ENCODE results near the gene GPR132. TPM values are rescaled to one million over a fixed set of nuclear protein-coding genes. Genes with fewer than 3 reads are reported as not detected.

The GPR132 gene
- total and polyA plus RNA-seq, 9 of the 15 experiments (the other 6 are each of a cell fraction or from before 2014, with no cell fraction given): 0.01 to 1.1 (median 0.25) TPM; not detected in 1

DNA sequence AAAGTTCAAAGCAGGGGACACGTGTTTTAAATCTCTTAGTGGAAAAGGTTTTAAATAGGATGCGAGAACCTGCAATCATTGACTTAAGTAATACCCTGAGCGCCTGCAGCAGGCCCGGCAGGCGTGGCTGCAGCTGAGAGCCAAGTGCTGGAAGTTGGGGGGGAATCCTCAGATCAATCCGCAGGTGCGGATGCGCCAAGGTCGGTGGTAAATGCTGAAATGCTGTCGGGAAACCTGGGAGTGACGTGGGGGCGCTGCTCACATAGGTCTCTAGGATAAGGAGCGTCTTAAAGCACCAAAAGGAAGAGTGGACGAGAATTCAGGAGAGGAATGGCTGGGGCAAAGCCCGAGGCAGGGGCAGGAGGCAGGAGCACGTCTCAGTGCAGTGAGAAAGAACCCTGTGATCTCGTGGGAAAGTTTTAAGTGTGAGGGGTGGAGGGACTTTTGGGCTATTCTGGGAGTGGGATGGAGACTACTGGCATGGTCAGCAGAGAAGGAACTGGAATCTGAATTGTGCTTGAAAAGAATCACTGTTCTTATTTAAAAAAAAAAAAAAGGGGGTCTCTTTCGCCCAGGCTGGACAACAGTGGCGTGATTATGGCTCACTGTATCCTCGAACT is 43.5 kb downstream of the GPR132 start (continued):
- no peak for TF ChIP-seq ZNF175 (CRISPR knock-in tag; IDR thresholded peaks at IDR 0.05; ENCODE audit: low read depth)
- no peak for TF ChIP-seq NFYB (IDR thresholded peaks at IDR 0.05; ENCODE audit: extremely low read depth, insufficient read length)
- TF ChIP-seq TRIM28 (IDR thresholded peaks at IDR 0.05): no peak
- TF ChIP-seq EZH2 (IDR thresholded peaks at IDR 0.05; ENCODE audit: borderline replicate concordance, low read depth, low read length): no peak
- no peak for TF ChIP-seq MYNN (IDR thresholded peaks at IDR 0.05)
- TF ChIP-seq MYNN (CRISPR knock-in tag; IDR thresholded peaks at IDR 0.05): no peak
- no peak for TF ChIP-seq KDM1A (IDR thresholded peaks at IDR 0.05)
- TF ChIP-seq JUN (IDR thresholded peaks at IDR 0.05; ENCODE audit: borderline replicate concordance, low read depth, low read length): no peak
- TF ChIP-seq JUN (CRISPR knock-in tag; IDR thresholded peaks at IDR 0.05; ENCODE audit: borderline replicate concordance): no peak
- no peak for TF ChIP-seq FOXA1 (IDR thresholded peaks at IDR 0.05; ENCODE audit: borderline replicate concordance)
- no peak for TF ChIP-seq MYBL2 (IDR thresholded peaks at IDR 0.05; ENCODE audit: low read depth)
- TF ChIP-seq MYBL2 (CRISPR knock-in tag; IDR thresholded peaks at IDR 0.05; ENCODE audit: borderline replicate concordance): no peak
- TF ChIP-seq, protein P1, sequence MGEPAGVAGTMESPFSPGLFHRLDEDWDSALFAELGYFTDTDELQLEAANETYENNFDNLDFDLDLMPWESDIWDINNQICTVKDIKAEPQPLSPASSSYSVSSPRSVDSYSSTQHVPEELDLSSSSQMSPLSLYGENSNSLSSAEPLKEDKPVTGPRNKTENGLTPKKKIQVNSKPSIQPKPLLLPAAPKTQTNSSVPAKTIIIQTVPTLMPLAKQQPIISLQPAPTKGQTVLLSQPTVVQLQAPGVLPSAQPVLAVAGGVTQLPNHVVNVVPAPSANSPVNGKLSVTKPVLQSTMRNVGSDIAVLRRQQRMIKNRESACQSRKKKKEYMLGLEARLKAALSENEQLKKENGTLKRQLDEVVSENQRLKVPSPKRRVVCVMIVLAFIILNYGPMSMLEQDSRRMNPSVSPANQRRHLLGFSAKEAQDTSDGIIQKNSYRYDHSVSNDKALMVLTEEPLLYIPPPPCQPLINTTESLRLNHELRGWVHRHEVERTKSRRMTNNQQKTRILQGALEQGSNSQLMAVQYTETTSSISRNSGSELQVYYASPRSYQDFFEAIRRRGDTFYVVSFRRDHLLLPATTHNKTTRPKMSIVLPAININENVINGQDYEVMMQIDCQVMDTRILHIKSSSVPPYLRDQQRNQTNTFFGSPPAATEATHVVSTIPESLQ (CRISPR knock-in tag; IDR thresholded peaks at IDR 0.05): no peak
- no peak for TF ChIP-seq GTF2B (IDR thresholded peaks at IDR 0.05; ENCODE audit: extremely low read depth, insufficient read length)
- TF ChIP-seq PPARD (CRISPR knock-in tag; IDR thresholded peaks at IDR 0.05): no peak
- no peak for TF ChIP-seq SMARCE1 (IDR thresholded peaks at IDR 0.05)
- no peak for TF ChIP-seq TAF9B (IDR thresholded peaks at IDR 0.05; ENCODE audit: partially characterized antibody)
- TF ChIP-seq FOS (IDR thresholded peaks at IDR 0.05; ENCODE audit: extremely low read depth, insufficient read length): no peak
- no peak for TF ChIP-seq GTF2E2 (tag; IDR thresholded peaks at IDR 0.05)
- no peak for TF ChIP-seq ZNF184 (CRISPR knock-in tag; IDR thresholded peaks at IDR 0.05)
- no peak for TF ChIP-seq POLR3A (IDR thresholded peaks at IDR 0.05; ENCODE audit: borderline replicate concordance, extremely low read depth, insufficient read depth, insufficient read length)
- no peak for TF ChIP-seq HINFP (tag; conservative IDR thresholded peaks at IDR 0.05; ENCODE audit: low read depth)
- TF ChIP-seq RBM39 (optimal IDR thresholded peaks at IDR 0.05; ENCODE audit: low read depth, low read length): no peak
- no peak for TF ChIP-seq SIN3A (IDR thresholded peaks at IDR 0.05; ENCODE audit: borderline replicate concordance in 2 of 2, control insufficient read depth in 1 of 2, low read depth in 2 of 2, low read length in 2 of 2)
- no peak for TF ChIP-seq CREM (IDR thresholded peaks at IDR 0.05; ENCODE audit: low read depth)

All from K562 (cell line).